Measurements from ENCODE around the gene LYST.
"Not testable (repeated sequence)": the region's sequence is repeated elsewhere in the genome, so short reads cannot be mapped to it uniquely, and the experiment has no call there.

Gene LYST

DNA sequence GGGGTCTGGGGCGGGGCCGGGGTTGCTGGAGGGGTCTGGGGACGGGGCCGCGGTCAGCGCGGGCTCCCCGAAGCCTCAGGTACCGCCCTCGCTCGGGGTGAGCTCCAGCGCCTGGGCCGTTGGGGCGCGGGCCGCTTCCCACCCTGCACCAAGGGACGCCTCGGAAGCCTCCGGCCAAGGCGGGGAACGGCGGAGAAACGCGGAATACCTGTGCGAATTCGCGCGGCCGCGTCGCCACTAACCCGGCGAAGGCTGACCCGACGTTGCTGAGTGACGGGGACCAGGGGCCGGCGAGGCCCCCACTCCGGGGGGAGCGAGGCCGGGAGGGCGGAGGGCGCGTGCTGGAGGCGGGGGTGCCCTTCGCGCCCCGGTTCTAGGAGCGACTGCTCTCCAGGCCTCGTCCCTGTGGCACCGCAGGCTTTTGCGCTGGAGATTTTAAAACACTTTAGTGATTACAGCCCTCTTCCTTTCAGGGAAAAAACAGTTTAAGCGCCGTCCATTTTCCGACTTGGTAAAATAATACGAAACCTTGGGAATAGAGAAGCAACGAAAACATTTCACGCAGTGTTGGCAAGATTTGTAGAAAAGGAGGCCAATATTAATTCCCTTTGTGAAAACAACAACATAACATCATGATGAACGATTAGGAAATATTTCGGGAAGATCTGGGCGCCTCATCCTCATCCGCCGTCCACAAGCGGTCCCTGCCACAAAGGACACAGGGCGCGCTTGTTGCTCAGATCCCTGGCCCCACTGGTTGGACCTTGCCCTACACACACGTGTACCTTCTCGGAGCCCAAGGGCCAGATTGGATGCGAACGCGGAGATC is 216.2 kb downstream of the LYST start:
- peak overlapping the region; percentile 27 for H3K4me3 ChIP-seq (ENCODE audit: low read depth, low read length)
- TF ChIP-seq, protein P1, sequence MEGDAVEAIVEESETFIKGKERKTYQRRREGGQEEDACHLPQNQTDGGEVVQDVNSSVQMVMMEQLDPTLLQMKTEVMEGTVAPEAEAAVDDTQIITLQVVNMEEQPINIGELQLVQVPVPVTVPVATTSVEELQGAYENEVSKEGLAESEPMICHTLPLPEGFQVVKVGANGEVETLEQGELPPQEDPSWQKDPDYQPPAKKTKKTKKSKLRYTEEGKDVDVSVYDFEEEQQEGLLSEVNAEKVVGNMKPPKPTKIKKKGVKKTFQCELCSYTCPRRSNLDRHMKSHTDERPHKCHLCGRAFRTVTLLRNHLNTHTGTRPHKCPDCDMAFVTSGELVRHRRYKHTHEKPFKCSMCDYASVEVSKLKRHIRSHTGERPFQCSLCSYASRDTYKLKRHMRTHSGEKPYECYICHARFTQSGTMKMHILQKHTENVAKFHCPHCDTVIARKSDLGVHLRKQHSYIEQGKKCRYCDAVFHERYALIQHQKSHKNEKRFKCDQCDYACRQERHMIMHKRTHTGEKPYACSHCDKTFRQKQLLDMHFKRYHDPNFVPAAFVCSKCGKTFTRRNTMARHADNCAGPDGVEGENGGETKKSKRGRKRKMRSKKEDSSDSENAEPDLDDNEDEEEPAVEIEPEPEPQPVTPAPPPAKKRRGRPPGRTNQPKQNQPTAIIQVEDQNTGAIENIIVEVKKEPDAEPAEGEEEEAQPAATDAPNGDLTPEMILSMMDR (IDR thresholded peaks at IDR 0.05; ENCODE audit: low read depth, low read length, missing control alignments), result no peak
- no peak for DNase-seq (ENCODE audit: low read depth)

DNA sequence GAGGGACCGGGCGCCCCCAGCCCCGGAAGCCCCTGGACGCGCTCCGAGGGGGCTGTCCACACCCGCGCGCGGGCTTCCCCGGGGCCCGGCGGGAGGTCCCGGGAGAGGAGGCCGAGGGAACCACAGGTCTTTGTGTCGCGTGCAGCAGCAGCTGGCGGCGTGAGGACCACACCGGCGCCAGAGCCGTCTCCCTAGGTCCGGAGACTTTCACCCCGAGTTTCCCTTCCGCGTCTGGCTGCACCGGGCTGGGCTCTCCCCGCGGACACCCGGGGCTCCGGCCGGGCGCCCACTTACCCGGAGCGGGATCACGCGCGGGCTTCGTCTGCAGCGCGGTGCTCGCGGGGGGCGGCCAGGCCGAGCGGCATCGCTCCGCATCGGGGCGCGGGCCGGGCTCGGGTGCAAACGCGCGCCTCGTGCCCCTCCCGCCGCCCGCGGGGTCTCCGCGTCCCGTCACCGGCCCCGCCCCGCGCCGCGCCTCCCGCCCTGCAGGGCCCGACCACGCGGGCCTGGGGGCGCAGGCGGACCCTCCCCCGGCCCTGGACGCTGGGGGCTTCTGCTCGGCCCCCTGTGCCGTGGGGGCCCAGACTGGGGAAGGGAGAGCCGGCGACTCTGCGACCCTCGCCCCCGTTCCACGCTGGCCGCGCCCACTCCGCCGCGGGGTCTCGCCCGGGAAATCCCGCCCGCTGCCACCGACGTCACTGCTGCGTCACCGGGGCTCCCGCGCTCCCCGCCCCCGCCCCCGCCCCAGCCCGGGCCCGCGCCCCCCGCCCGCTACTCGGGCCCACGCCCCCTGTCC is 217.1 kb downstream of the LYST start, which contains the start of gene GNG4:
GNG4 (minus strand) TSS at position 417 of the 796 bp plus-strand sequence. CDS start 65,946 bp downstream, outside the sequence.
- H3K4me3 ChIP-seq (ENCODE audit: low read depth, low read length), result peak within 1 kb of the TSS; percentile 46
- no peak for DNase-seq (ENCODE audit: low read depth)

DNA sequence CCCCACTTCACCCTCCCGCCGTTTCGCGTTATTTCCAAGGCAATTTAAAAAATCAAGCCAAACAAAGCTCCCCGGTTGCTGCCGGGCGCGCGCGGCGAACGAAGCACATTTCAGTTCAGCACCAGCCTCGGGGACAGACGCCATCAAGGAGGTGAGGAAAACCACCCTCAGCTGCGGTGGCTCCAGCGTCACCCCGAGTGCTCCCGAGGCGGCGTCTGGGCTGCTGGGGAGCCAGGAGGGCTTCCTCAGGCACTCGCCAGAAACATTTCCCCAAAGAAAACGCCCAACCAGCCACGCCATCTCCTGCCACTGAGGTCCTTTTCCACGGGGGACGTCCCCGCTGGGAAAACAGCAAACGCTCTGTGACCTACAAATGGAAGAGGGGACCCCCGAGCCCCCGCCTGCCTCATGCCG is 217.7 kb downstream of the LYST start:
- TF ChIP-seq, protein P1 (IDR thresholded peaks at IDR 0.05; ENCODE audit: low read depth, low read length, missing control alignments), result no peak
- H3K4me3 ChIP-seq (ENCODE audit: low read depth, low read length), result peak overlapping the region; percentile 42
- no peak for DNase-seq (ENCODE audit: low read depth)

More for the DNA sequence above, 217.1 kb downstream of the LYST start, which contains the start of gene GNG4:
- TF ChIP-seq, protein P1 (IDR thresholded peaks at IDR 0.05; ENCODE audit: low read depth, low read length, missing control alignments), result no peak

DNA sequence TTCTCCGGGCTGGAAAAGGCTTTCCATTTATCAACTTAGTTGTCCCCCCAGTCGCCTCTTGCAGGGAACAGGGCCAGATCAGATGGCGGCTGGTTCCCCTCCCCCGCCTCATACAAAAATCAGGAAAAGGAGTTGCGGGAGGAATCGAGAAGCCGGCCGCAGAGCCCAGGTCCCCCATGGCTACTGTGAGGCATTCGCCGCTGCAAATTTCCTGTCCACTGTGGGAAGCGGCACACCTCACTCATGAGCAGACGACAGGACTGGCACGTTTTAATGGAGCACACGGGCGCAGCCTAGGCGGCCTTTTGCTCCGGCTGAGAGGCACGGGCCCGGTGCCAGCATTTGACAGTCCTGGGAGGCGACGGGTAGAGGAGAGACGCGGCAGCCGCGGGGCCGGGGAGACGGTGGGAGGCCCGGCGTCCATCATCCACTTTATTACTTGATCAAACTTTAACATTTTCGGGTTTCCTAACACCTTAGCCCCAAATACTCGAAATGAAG is 218.2 kb downstream of the LYST start:
- TF ChIP-seq, protein P1 (IDR thresholded peaks at IDR 0.05; ENCODE audit: low read depth, low read length, missing control alignments), result no peak
- no peak for DNase-seq (ENCODE audit: low read depth)
- H3K4me3 ChIP-seq (ENCODE audit: low read depth, low read length), result no peak overlapping the region

DNA sequence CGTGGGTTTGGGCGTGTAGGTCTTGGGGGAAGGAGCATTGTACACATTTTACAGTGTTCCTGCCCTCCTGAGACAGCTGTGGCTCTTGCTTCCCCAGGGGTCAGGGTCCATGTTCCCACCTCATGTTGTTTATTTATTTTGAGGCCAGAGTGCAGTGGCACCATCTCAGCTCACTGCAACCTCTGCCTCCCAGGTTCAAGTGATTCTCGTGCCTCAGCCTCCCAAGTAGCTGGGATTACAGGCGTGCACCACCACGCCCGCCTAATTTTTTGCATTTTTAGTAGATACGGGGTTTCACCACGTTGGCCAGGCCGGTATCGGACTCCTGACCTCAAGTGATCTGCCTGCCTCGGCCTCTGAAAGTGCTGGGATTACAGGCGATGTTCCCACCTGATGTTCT is 219.2 kb downstream of the LYST start:
- not testable (repeated sequence) for DNase-seq (ENCODE audit: low read depth); H3K4me3 ChIP-seq (ENCODE audit: low read depth, low read length)

DNA sequence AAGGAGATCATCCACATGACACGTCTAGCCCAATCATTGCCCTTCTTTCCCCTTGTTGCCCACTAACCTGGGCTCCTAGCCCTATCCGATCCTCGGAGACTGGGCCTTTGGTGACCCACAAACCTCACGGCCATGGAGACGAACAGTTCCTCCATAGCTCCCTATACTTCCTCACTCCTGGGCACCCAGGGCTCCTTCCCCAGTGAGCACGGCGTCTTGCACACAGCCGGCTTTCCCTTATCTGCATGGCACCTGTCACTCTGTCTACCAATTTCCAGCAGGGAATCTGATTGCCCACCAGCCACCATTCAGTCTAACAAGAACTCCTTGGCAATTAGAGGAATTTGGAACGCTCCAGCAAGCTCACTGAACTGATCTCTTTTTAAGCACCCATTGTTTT is 220.2 kb downstream of the LYST start:
- H3K4me3 ChIP-seq (ENCODE audit: low read depth, low read length), result no peak overlapping the region
- no peak for DNase-seq (ENCODE audit: low read depth)
- TF ChIP-seq, protein P1 (IDR thresholded peaks at IDR 0.05; ENCODE audit: low read depth, low read length, missing control alignments), result no peak

DNA sequence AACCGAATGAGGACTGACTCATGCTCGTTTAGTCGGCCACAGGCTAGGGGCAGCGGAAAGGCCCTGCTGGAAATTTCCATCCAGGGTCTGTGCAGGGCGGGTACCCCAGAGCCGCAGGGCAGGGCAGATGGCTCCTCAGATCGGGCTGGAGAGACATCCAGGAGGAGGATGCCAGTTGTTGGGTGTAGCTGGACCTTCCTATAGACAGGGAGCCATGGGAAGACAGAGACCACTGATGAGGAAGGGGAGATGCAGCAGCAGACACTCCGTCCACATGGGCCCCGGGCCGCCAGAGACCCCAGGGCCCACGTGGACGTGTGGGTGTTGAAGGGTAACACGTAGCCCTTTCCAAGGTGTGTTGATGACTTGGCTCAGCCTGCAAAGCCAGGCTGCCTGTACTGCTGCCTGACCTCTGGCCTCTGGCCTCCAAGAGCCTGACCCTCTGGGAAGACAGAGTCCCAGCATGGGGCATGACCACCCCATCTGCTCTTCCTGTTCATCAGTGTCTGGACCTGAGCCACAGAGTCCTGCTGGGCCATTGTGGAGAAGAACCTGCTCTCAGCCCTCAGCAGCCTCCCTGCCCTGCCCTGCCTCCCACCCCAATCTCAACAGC is 221.9 kb downstream of the LYST start:
- DNase-seq (ENCODE audit: low read depth), result no peak
- TF ChIP-seq, protein P1 (IDR thresholded peaks at IDR 0.05; ENCODE audit: low read depth, low read length, missing control alignments), result no peak
- H3K4me3 ChIP-seq (ENCODE audit: low read depth, low read length), result no peak overlapping the region
